HL-60 (cell line): ENCODE results near the gene ERCC1.

Source experiments
- DNase-seq, 2 experiments: peaks; one replicate each; pipeline ENCODE4 v3.0.0-alpha.2; 2010 to 2020; ENCODE audit warnings: low read depth in 1 of 2, low spot score in 1 of 2
- H3K27ac ChIP-seq: fragments of 250-450 bp; sonication (Bioruptor Pico); replicated peaks from 2 replicates; pipeline ENCODE4 v1.5.1; 2020; ENCODE audit warnings: mild to moderate bottlenecking, moderate library complexity
- H3K27me3 ChIP-seq: fragments of 250-450 bp; sonication (Bioruptor Pico); 2 replicates; pipeline ENCODE4 v1.5.1; 2021; ENCODE audit warnings: mild to moderate bottlenecking, moderate library complexity; ENCODE audit not compliant: insufficient read depth, poor library complexity, severe bottlenecking
- H3K4me3 ChIP-seq: replicated peaks from 2 replicates; pipeline ENCODE4 v1.5.1; 2011; ENCODE audit warnings: mild to moderate bottlenecking, control low read depth, low read length; ENCODE audit not compliant: insufficient read depth
- CTCF ChIP-seq: IDR thresholded peaks from one replicate; pipeline ENCODE4 v1.5.1; 2011; ENCODE audit warnings: low read length, control low read depth, inconsistent platforms; ENCODE audit not compliant: insufficient read depth
- GABPA ChIP-seq: IDR thresholded peaks from 2 replicates; pipeline ENCODE4 v1.6.1; 2012; ENCODE audit warnings: low read depth
- POLR2AphosphoS5 ChIP-seq: IDR thresholded peaks from 2 replicates; pipeline ENCODE4 v1.6.1; 2012; ENCODE audit warnings: low read depth
- REST ChIP-seq: IDR thresholded peaks from 2 replicates; pipeline ENCODE4 v1.6.1; 2012; ENCODE audit warnings: low read depth; ENCODE audit not compliant: insufficient replicate concordance
- SPI1 ChIP-seq: IDR thresholded peaks from 2 replicates; pipeline ENCODE4 v1.6.1; 2012; ENCODE audit warnings: low read depth, mild to moderate bottlenecking, borderline replicate concordance

ERCC1 gene

GRCh38 chr19:45469132-45469944 is 45.6 kb upstream of the ERCC1 start:
- H3K27me3 ChIP-seq: no peaks in the 10 kb centered on the region
- peak overlapping the region; percentile 97 for H3K27ac ChIP-seq
- peak; percentile 91 to 95 for DNase-seq
- no peak for TF ChIP-seq GABPA
- peak; percentile 78 for TF ChIP-seq POLR2AphosphoS5
- no peak for TF ChIP-seq CTCF
- peak overlapping the region; percentile 52 for H3K4me3 ChIP-seq

GRCh38 chr19:45468803-45469131 is 45.0 kb upstream of the ERCC1 start:
- Histone ChIP-seq H3K4me3 (peak overlapping the region; percentile 52), H3K27me3 (no peaks in the 10 kb centered on the region), H3K27ac (peak overlapping the region; percentile 97)
- DNase-seq: peak in 1 of 2 experiments; percentile 72
- TF ChIP-seq POLR2AphosphoS5 (no peak; the same call in none of the 2 replicates), GABPA (no peak), SPI1 (no peak)

- no peak; the same call in 1 of the 2 replicates for TF ChIP-seq POLR2AphosphoS5
- TF ChIP-seq SPI1: no peak
- no peak for TF ChIP-seq GABPA
- TF ChIP-seq CTCF: no peak
- TF ChIP-seq REST: no peak
- Histone ChIP-seq H3K27me3 (no peaks in the 10 kb centered on the region), H3K4me3 (peak overlapping the region; percentile 52), H3K27ac (peak overlapping the region; percentile 97)
- peak in 1 of 2 experiments; percentile 59 for DNase-seq
Measured at GRCh38 chr19:45468159-45468651, 44.5 kb upstream of the ERCC1 start.

GRCh38 chr19:45467456-45468158 is 43.9 kb upstream of the ERCC1 start, which contains the start of gene FOSB:
Gene FOSB (plus strand): TSS chr19:45467996. CDS start chr19:45468587, 591 bp downstream.
- Histone ChIP-seq H3K27me3 (no peaks in the 10 kb centered on the region), H3K4me3 (peak within 1 kb of the TSS; percentile 52), H3K27ac (peak within 1 kb of the TSS; percentile 97)
- DNase-seq: peak in 1 of 2 experiments; percentile 94
- TF ChIP-seq GABPA: no peak
- TF ChIP-seq POLR2AphosphoS5: peak; percentile 86; the same call in 1 of the 2 replicates
- no peak for TF ChIP-seq CTCF
- peak; percentile 61 for TF ChIP-seq REST
